ENCODE measurements around the gene PEMT.

GRCh38 chr17:17564323-17564722, 27.2 kb downstream of the PEMT start:
- TF ChIP-seq CTCF (IDR thresholded peaks at IDR 0.05 in 8 of 11, conservative IDR thresholded peaks at IDR 0.05 in 3 of 11) = no peak
- no peak for TF ChIP-seq POLR2AphosphoS5 (IDR thresholded peaks at IDR 0.05)
- TF ChIP-seq POLR2A (IDR thresholded peaks at IDR 0.05) = no peak
